Right lobe of liver (tissue), 6 donors: ENCODE results near the gene TOMM34. TPM values are rescaled to one million over a fixed set of nuclear protein-coding genes. Genes with fewer than 3 reads are reported as not detected.
A peak's percentile ranks its signal among the peaks of the same experiment; 100 is the strongest.

Experiments
- ATAC-seq, 4 donors: fragments of 200-7000 bp; cut with Tn5 transposase; one replicate each; pipeline ENCODE4 v1.9.1; 2020; ENCODE audit warnings: mild to moderate bottlenecking in 4 of 4, moderate library complexity in 4 of 4
- DNase-seq, 3 donors: peaks; one replicate each; pipeline ENCODE4 v3.0.0-alpha.2; 2020
- H3K27ac ChIP-seq, 3 donors: fragments of 200-600 bp; one replicate each; pipeline ENCODE4 v1.8.0; 2022
- H3K27me3 ChIP-seq, 2 donors: fragments of 200-600 bp; one replicate each; pipeline ENCODE4 v1.8.0; 2022
- H3K36me3 ChIP-seq, 4 donors: fragments of 200-600 bp; sonication (generic) in 1 of 4; one replicate each; pipeline versions ENCODE4 v1.5.1 to v1.8.0; 2017 to 2022; ENCODE audit warnings: control low read depth in 1 of 4
- H3K4me1 ChIP-seq, 4 donors: fragments of 200-600 bp; sonication (generic) in 1 of 4; one replicate each; pipeline versions ENCODE4 v1.5.1 to v1.8.0; 2017 to 2022; ENCODE audit warnings: control low read depth in 1 of 4
- H3K4me3 ChIP-seq, 3 donors: fragments of 200-600 bp; one replicate each; pipeline ENCODE4 v1.8.0; 2022
- H3K9me3 ChIP-seq, 4 donors: fragments of 200-600 bp; sonication (generic) in 1 of 4; one replicate each; pipeline versions ENCODE4 v1.5.1 to v1.8.0; 2017 to 2022; ENCODE audit warnings: control low read depth in 1 of 4
- CTCF ChIP-seq, 4 donors: fragments of 200-600 bp in 3 of 4; fragments of 450-650 bp in 1 of 4; IDR thresholded peaks; one replicate each; pipeline versions ENCODE4 v1.5.1 to v1.8.0; 2016 to 2022; ENCODE audit warnings: antibody characterized with exemption in 4 of 4, mild to moderate bottlenecking in 2 of 4
- POLR2A ChIP-seq: fragments of 450-650 bp; IDR thresholded peaks from one replicate; pipeline ENCODE4 v1.6.1; 2017; ENCODE audit warnings: antibody characterized with exemption, mild to moderate bottlenecking
- WGBS: methylation state at CpG from one replicate; pipeline ENCODE4 v1.1.6; 2018; ENCODE audit warnings: low coverage, low lambda C conversion rate; ENCODE audit not compliant: insufficient coverage; ENCODE audit errors: missing lambda C conversion rate; 5-methylcytosine and 5-hydroxymethylcytosine counted together
- intact Hi-C, 2 donors: fragments of 100-400 bp; cut with DNase I; formaldehyde crosslinking; loops; one replicate each; pipeline versions ENCODE4 v1.11.2 to v1.14.1; 2022
- small RNA-seq, 2 experiments: library from RNA; depleted of rRNA; stranded (forward); fragments of <200 nt; gene quantifications; one replicate each; pipeline ENCODE3, GENCODE V24; 2016
- total RNA-seq, 6 experiments: library from RNA; depleted of rRNA in 2 of 6; stranded (reverse); fragments of >200 nt in 2 of 6; fragmentation: NEBNext Ultra II Directional in 3 of 6; extraction: Animal tissue kit (Norgen Biotek cat#: 25700) in 3 of 6; gene quantifications; one replicate each; pipeline versions ENCODE4 v1.1.0 to v1.2.4, GENCODE V29; 2016 to 2023
- donor health status: DM: no; HTN: yes; CAD: no.
- donor health status: DM: no; HTN: no; CAD: no.
- donor health status: DM: no; HTN: no; CAD: no.
- donor health status: DM: no; HTN: yes; CAD: no.
- donor health status: DM: no; HTN: yes; CAD: no.

TOMM34 gene
- total RNA-seq, 6 experiments from 2014 or later = 6.7 to 17.7 (median 10.0) TPM

DNA sequence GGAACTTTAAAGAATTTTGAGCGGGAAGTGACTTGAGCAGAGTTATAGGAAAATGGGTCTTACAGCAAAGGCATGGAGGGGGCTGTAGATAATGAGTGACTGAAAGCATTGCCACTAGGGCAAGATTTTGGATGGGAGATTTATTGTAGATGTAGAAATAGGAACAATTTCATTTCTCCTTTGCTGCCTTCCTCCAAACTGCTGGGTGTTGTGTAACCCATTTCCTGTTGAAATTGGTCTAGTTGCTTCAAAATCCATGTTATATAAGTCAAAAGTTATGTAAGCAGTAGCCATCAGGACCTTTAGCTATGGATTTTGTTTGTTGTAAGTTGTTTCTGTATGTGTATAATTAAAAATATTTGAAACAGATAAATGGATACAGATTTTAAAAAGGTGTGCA lies 63.6 kb downstream of the TOMM34 start:
- Histone ChIP-seq H3K9me3 (no peaks in the 10 kb centered on the region), H3K4me1 (peaks cover 0 to 21% (median 13%) of the 10 kb centered on the region in 4 donors), H3K4me3 (no peak overlapping the region), H3K27ac (peak overlapping the region in 1 of 3 donors; percentile 25), H3K27me3 (no peaks in the 10 kb centered on the region), H3K36me3 (peaks cover 0 to 2% (median 0%) of the 10 kb centered on the region in 4 donors)
- TF ChIP-seq POLR2A (no peak), CTCF (IDR thresholded peaks at IDR 0.05) (no peak)
- ATAC-seq = peak in 3 of 4 donors; percentile 49 to 67 (median 55)
- intact Hi-C loops = no loop called here
- 50% methylated on average over 1 of the region's 1 CpG for WGBS
- DNase-seq = no peak

GRCh38 chr20:44894959-44895358 lies 65.2 kb downstream of the TOMM34 start:
- no peak for ATAC-seq
- TF ChIP-seq CTCF (IDR thresholded peaks at IDR 0.05) = no peak
- no peak for DNase-seq
- intact Hi-C loops = no loop called here
- 51% methylated on average over 2 of the region's 2 CpGs for WGBS
- H3K36me3 ChIP-seq = no peaks in the 10 kb centered on the region
- peaks cover 0 to 23% (median 13%) of the 10 kb centered on the region in 4 donors for H3K4me1 ChIP-seq
- H3K27ac ChIP-seq = no peak overlapping the region
- H3K27me3 ChIP-seq = no peaks in the 10 kb centered on the region
- no peaks in the 10 kb centered on the region for H3K9me3 ChIP-seq
- H3K4me3 ChIP-seq = no peak overlapping the region

Small RNA genes within 50 kb of the gene (small RNA-seq; reads per million reads assigned to genes)
- 0 reads per million in 2 experiments for gene RF00019

Other genes with a start within 250 kb of the TOMM34 start
- gene CCN5, start 245.0 kb downstream of the TOMM34 start, total RNA-seq = 1 to 10 TPM in 5 of 6 experiments, under 1 TPM in 1; 0.92 to 6.1 (median 1.5) TPM
- gene KCNK15, start 214.5 kb downstream of the TOMM34 start, total RNA-seq = under 1 TPM in 4 of 6 experiments, not detected in 2; 0.07 to 0.43 (median 0.19) TPM
- not detected for gene RIMS4, start 149.9 kb downstream of the TOMM34 start, total RNA-seq
- 10 to 100 TPM; 48.7 to 71.1 (median 54.5) TPM for gene YWHAB, start 74.7 kb downstream of the TOMM34 start, total RNA-seq
- gene PABPC1L, start 50.3 kb downstream of the TOMM34 start, total RNA-seq = 10 to 100 TPM in 5 of 6 experiments, 1 to 10 TPM in 1; 8.7 to 40.2 (median 27.7) TPM
- 10 to 100 TPM in 5 of 6 experiments, 1 to 10 TPM in 1; 9.7 to 17.5 (median 13.4) TPM for gene STK4, start 6.1 kb upstream of the TOMM34 start, total RNA-seq
- gene KCNS1, start 140.7 kb upstream of the TOMM34 start, total RNA-seq = under 1 TPM in 1 of 6 experiments, not detected in 5; 0.12 TPM
- not detected for gene WFDC5, start 154.8 kb upstream of the TOMM34 start, total RNA-seq
- gene WFDC12, start 164.1 kb upstream of the TOMM34 start, total RNA-seq = not detected
- gene PI3, start 214.5 kb upstream of the TOMM34 start, total RNA-seq = not detected
- gene SEMG1, start 246.6 kb upstream of the TOMM34 start, total RNA-seq = not detected